ENCODE data around the gene NCMAP.
"Not testable (repeated sequence)": the region's sequence is repeated elsewhere in the genome, so short reads cannot be mapped to it uniquely, and the experiment has no call there.

NCMAP gene

DNA sequence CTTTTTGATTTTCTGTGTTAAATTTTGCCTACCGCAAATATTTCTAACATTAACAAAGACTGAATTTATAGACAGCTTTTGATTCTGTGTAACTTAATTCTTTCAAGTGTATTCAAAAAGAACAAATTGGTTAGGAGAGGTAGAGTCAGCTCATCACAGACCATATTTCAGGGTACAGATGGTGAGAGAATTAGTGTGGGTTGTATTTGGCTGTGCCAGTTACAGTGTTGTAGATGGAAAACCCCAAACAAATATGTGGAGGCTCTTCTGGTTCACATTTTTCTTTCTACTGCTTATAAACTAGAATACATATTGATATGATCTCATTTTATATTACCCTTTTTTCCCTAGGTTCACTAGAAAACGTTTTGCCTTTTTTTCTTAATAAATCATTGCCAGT lies 42.2 kb upstream of the NCMAP start:
- H3K4me2 ChIP-seq = no peak overlapping the region
- H3K36me3 ChIP-seq (ENCODE audit: insufficient read depth) = no peaks in the 10 kb centered on the region
- H3K4me1 ChIP-seq (ENCODE audit: low read depth, poor library complexity, severe bottlenecking) = no peaks in the 10 kb centered on the region
- H3K9ac ChIP-seq = no peak overlapping the region
- H3K79me2 ChIP-seq (ENCODE audit: insufficient read depth, low read depth) = no peaks in the 10 kb centered on the region
- no peak overlapping the region for H3K27ac ChIP-seq
- TF ChIP-seq, protein P1, sequence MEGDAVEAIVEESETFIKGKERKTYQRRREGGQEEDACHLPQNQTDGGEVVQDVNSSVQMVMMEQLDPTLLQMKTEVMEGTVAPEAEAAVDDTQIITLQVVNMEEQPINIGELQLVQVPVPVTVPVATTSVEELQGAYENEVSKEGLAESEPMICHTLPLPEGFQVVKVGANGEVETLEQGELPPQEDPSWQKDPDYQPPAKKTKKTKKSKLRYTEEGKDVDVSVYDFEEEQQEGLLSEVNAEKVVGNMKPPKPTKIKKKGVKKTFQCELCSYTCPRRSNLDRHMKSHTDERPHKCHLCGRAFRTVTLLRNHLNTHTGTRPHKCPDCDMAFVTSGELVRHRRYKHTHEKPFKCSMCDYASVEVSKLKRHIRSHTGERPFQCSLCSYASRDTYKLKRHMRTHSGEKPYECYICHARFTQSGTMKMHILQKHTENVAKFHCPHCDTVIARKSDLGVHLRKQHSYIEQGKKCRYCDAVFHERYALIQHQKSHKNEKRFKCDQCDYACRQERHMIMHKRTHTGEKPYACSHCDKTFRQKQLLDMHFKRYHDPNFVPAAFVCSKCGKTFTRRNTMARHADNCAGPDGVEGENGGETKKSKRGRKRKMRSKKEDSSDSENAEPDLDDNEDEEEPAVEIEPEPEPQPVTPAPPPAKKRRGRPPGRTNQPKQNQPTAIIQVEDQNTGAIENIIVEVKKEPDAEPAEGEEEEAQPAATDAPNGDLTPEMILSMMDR (conservative IDR thresholded peaks at IDR 0.05; ENCODE audit: low read depth, low read length) = no peak
- no peak overlapping the region for H2AFZ ChIP-seq (ENCODE audit: low read depth)
- H3K4me3 ChIP-seq (IDR thresholded peaks at IDR 0.05; ENCODE audit: insufficient read depth, low read depth, low read length) = no peak overlapping the region
- no peaks in the 10 kb centered on the region for H4K20me1 ChIP-seq (ENCODE audit: insufficient read depth)
- no peaks in the 10 kb centered on the region for H3K27me3 ChIP-seq (ENCODE audit: insufficient read depth, low read depth)

DNA sequence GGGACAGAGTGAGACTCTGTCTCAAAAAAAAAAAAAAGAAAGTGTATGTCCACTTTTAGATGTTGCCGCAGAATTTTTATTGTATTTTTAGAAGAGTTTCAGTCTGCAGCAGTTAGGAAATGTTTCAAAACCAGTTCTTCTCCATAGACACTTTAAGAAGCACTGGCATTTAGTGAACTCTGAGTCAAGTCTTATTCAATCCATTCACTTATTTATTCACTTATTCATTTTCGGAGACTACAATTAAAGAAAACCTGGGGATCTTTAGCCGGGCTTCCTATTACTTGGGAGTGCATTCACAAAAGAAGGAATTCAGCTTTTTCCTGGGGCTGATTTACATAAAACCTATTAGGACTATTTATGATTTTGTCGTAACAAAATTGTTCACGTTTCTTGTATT lies 40.9 kb upstream of the NCMAP start:
- H3K79me2 ChIP-seq (ENCODE audit: insufficient read depth, low read depth) = no peaks in the 10 kb centered on the region
- no peak overlapping the region for H3K4me2 ChIP-seq
- no peaks in the 10 kb centered on the region for H4K20me1 ChIP-seq (ENCODE audit: insufficient read depth)
- TF ChIP-seq, protein P1 (conservative IDR thresholded peaks at IDR 0.05; ENCODE audit: low read depth, low read length) = no peak
- no peaks in the 10 kb centered on the region for H3K4me1 ChIP-seq (ENCODE audit: low read depth, poor library complexity, severe bottlenecking)
- no peaks in the 10 kb centered on the region for H3K36me3 ChIP-seq (ENCODE audit: insufficient read depth)
- H2AFZ ChIP-seq (ENCODE audit: low read depth) = no peak overlapping the region
- no peak overlapping the region for H3K4me3 ChIP-seq (IDR thresholded peaks at IDR 0.05; ENCODE audit: insufficient read depth, low read depth, low read length)
- H3K27me3 ChIP-seq (ENCODE audit: insufficient read depth, low read depth) = no peaks in the 10 kb centered on the region
- H3K27ac ChIP-seq = no peak overlapping the region
- no peak overlapping the region for H3K9ac ChIP-seq

DNA sequence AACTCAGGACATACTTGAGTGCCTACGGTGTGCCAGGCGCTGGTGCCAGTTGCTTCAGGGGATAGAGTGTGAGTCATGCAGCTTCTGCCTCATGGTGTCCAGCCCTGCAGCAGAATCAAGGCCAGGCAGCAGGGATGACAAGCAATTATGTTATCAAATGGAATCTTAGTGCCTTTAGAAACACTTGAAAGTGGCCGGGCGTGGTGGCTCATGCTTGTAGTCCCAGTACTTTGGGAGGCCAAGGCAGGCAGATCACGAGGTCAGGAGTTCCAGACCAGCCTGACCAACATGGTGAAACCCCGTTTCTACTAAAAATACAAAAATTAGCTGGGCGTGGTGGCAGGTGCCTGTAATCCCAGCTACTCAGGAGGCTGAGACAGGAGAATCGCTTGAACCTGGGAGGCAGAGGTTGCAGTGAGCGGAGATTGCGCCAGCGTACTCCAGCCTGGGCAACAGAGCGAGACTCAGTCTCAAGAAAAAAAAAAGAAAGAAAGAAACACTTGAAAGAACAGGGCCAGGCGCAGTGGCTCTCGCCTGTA lies 40.1 kb upstream of the NCMAP start:
- not testable (repeated sequence) for H3K27me3 ChIP-seq (ENCODE audit: insufficient read depth, low read depth); H3K27ac ChIP-seq; H3K9ac ChIP-seq; H3K4me1 ChIP-seq (ENCODE audit: low read depth, poor library complexity, severe bottlenecking); H3K4me2 ChIP-seq; H3K36me3 ChIP-seq (ENCODE audit: insufficient read depth); H4K20me1 ChIP-seq (ENCODE audit: insufficient read depth); H3K4me3 ChIP-seq (IDR thresholded peaks at IDR 0.05; ENCODE audit: insufficient read depth, low read depth, low read length); H2AFZ ChIP-seq (ENCODE audit: low read depth); H3K79me2 ChIP-seq (ENCODE audit: insufficient read depth, low read depth)

DNA sequence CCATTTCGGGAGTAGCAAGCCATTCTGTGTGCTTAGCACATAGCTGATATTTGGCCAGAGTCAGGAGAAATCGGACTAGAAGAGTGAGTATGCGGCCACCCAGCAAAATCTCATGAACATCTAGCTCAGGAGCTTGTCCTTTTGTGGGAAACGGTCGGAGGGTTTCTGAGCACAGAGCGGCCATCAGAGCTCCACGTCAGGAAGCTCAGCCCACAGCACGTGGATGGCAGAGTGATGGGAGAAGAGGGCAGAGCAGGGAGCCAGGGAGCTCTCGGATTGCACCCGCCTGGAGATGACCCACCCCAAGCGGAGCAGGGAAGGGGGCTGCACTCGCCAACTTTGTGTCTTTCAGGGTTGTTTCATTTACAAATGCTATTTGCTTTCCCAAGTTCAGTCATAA lies 39.4 kb upstream of the NCMAP start:
- TF ChIP-seq, protein P1 (conservative IDR thresholded peaks at IDR 0.05; ENCODE audit: low read depth, low read length) = no peak
- no peak overlapping the region for H3K4me3 ChIP-seq (IDR thresholded peaks at IDR 0.05; ENCODE audit: insufficient read depth, low read depth, low read length)
- H2AFZ ChIP-seq (ENCODE audit: low read depth) = no peak overlapping the region
- no peaks in the 10 kb centered on the region for H3K27me3 ChIP-seq (ENCODE audit: insufficient read depth, low read depth)
- H3K36me3 ChIP-seq (ENCODE audit: insufficient read depth) = no peaks in the 10 kb centered on the region
- no peak overlapping the region for H3K27ac ChIP-seq
- H3K4me2 ChIP-seq = no peak overlapping the region
- H3K79me2 ChIP-seq (ENCODE audit: insufficient read depth, low read depth) = no peaks in the 10 kb centered on the region
- H3K9ac ChIP-seq = no peak overlapping the region
- no peaks in the 10 kb centered on the region for H4K20me1 ChIP-seq (ENCODE audit: insufficient read depth)
- no peaks in the 10 kb centered on the region for H3K4me1 ChIP-seq (ENCODE audit: low read depth, poor library complexity, severe bottlenecking)

DNA sequence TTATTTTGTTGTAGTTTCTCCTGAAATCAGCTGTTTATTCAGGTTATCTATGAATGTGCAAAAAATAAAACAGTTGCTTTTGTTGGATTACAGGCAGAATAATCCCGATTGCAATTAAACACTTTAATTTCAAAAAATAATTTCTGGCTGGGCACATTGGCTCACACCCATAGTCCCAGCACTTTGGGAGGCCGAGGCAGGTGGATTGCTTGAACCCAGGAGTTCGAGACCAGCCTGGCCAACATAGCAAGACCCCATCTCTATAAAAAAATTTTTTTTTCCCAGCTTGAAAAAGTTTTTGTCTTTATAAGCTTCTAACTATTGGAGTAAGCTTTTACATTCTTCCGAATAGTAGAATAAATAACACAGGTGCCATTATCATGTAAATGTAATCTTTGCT lies 38.0 kb upstream of the NCMAP start:
- no peaks in the 10 kb centered on the region for H3K36me3 ChIP-seq (ENCODE audit: insufficient read depth)
- no peak overlapping the region for H2AFZ ChIP-seq (ENCODE audit: low read depth)
- no peaks in the 10 kb centered on the region for H3K27me3 ChIP-seq (ENCODE audit: insufficient read depth, low read depth)
- H3K4me3 ChIP-seq (IDR thresholded peaks at IDR 0.05; ENCODE audit: insufficient read depth, low read depth, low read length) = no peak overlapping the region
- H3K79me2 ChIP-seq (ENCODE audit: insufficient read depth, low read depth) = no peaks in the 10 kb centered on the region
- no peak overlapping the region for H3K9ac ChIP-seq
- H3K4me2 ChIP-seq = no peak overlapping the region
- no peaks in the 10 kb centered on the region for H4K20me1 ChIP-seq (ENCODE audit: insufficient read depth)
- no peaks in the 10 kb centered on the region for H3K4me1 ChIP-seq (ENCODE audit: low read depth, poor library complexity, severe bottlenecking)
- TF ChIP-seq, protein P1 (conservative IDR thresholded peaks at IDR 0.05; ENCODE audit: low read depth, low read length) = no peak
- no peak overlapping the region for H3K27ac ChIP-seq

DNA sequence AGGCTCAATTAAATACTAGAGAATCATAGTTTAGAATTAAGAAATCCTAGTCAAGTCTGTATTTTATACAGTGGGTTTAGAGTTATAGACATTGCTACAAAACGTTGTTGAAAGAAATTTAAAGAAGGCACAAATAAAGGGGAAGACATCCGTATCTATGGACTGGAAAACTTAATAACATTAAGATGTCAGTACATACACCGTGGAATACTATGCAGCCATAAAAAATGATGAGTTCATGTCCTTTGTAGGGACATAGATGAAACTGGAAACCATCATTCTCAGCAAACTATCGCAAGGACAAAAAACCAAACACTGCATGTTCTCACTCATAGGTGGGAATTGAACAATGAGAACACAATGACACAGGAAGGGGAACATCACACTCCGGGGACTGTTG lies 35.6 kb upstream of the NCMAP start:
- not testable (repeated sequence) for H3K4me3 ChIP-seq (IDR thresholded peaks at IDR 0.05; ENCODE audit: insufficient read depth, low read depth, low read length); H3K27ac ChIP-seq; H3K4me2 ChIP-seq; H3K36me3 ChIP-seq (ENCODE audit: insufficient read depth); H2AFZ ChIP-seq (ENCODE audit: low read depth); H4K20me1 ChIP-seq (ENCODE audit: insufficient read depth); H3K4me1 ChIP-seq (ENCODE audit: low read depth, poor library complexity, severe bottlenecking); H3K27me3 ChIP-seq (ENCODE audit: insufficient read depth, low read depth); H3K9ac ChIP-seq; H3K79me2 ChIP-seq (ENCODE audit: insufficient read depth, low read depth)

All from KMS-11 (cell line).